Neural crest cell (in vitro differentiated cells): ENCODE measurements around the gene RIMBP2. TPM values are rescaled to one million over a fixed set of nuclear protein-coding genes. Genes with fewer than 3 reads are reported as not detected.
"Not testable (repeated sequence)": the region's sequence is repeated elsewhere in the genome, so short reads cannot be mapped to it uniquely, and the experiment has no call there.

Experiments used
- DNase-seq: peaks from one replicate; pipeline ENCODE4 v3.0.0; 2021; ENCODE audit warnings: low read depth, mixed read lengths, low spot score
- H3K27ac Mint-ChIP-seq: one replicate; pipeline ENCODE4 v1.8.0; 2021; ENCODE audit warnings: mild to moderate bottlenecking, mixed read lengths; ENCODE audit not compliant: unreplicated experiment
- H3K27me3 Mint-ChIP-seq: 2 replicates; pipeline ENCODE4 v1.8.0; 2021; ENCODE audit warnings: low read depth, mild to moderate bottlenecking, mixed read lengths
- H3K36me3 Mint-ChIP-seq: 2 replicates; pipeline ENCODE4 v1.8.0; 2021; ENCODE audit warnings: low read depth, mild to moderate bottlenecking, mixed read lengths
- H3K4me1 Mint-ChIP-seq: 2 replicates; pipeline ENCODE4 v1.8.0; 2021; ENCODE audit warnings: mixed read lengths
- H3K4me3 Mint-ChIP-seq: one replicate; pipeline ENCODE4 v1.8.0; 2021; ENCODE audit warnings: mild to moderate bottlenecking, mixed read lengths
- H3K9me3 Mint-ChIP-seq: 2 replicates; pipeline ENCODE4 v1.8.0; 2021; ENCODE audit warnings: mixed read lengths
- total RNA-seq: library from RNA; stranded (reverse); gene quantifications from 2 replicates; pipeline ENCODE4 v1.2.1, GENCODE V29; 2021
- TF ChIP-seq, protein P1 (sequence below): fragments of 200-600 bp; sonication (generic); conservative IDR thresholded peaks from 2 replicates; pipeline ENCODE4 v1.5.0; 2021; ENCODE audit warnings: antibody characterized with exemption, mild to moderate bottlenecking

The RIMBP2 gene
- total RNA-seq, 1 donor from 2014 or later = 5.9 TPM

DNA sequence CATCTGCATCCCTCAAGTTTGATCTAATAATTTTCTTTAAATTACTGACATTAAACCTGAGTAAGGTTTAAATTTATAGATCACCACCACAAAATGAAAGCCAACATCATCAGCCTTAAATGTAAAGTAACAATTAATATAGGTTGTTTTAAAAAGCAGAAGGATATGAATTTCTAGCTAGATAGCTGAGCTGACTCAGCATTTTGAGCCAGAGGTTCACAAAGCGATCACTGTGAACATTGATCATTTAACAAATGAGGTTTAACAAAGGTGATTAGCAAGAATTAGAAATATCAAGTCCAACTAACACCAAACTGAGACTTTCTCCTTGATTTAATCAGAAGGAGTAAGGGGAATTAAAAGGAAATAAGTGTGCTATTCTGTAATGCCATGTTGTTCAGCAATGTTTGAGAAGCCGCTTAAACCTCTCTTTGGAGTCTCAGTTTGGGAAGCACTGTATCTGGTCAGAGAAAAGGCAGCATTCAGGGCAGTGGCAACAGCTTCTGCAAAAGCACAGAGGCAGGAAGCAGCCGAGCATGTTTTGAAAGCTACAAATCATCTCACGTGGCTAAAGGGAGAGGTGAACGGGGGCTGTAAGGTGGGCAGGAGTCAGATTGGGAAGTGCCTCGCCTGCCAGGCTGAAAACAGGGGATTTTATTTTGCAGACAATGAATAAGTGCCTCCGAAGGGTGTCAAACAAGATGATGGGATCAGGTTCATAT is 19.6 kb downstream of the RIMBP2 start:
- H3K27me3 Mint-ChIP-seq = peaks cover 3% of the 10 kb centered on the region
- H3K9me3 Mint-ChIP-seq = no peaks in the 10 kb centered on the region
- H3K36me3 Mint-ChIP-seq = no peaks in the 10 kb centered on the region
- no peak for DNase-seq
- TF ChIP-seq, protein P1, sequence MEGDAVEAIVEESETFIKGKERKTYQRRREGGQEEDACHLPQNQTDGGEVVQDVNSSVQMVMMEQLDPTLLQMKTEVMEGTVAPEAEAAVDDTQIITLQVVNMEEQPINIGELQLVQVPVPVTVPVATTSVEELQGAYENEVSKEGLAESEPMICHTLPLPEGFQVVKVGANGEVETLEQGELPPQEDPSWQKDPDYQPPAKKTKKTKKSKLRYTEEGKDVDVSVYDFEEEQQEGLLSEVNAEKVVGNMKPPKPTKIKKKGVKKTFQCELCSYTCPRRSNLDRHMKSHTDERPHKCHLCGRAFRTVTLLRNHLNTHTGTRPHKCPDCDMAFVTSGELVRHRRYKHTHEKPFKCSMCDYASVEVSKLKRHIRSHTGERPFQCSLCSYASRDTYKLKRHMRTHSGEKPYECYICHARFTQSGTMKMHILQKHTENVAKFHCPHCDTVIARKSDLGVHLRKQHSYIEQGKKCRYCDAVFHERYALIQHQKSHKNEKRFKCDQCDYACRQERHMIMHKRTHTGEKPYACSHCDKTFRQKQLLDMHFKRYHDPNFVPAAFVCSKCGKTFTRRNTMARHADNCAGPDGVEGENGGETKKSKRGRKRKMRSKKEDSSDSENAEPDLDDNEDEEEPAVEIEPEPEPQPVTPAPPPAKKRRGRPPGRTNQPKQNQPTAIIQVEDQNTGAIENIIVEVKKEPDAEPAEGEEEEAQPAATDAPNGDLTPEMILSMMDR = no peak
- H3K4me3 Mint-ChIP-seq = no peak overlapping the region
- no peaks in the 10 kb centered on the region for H3K4me1 Mint-ChIP-seq
- peak overlapping the region; percentile 16 for H3K27ac Mint-ChIP-seq

- Mint-ChIP-seq H3K36me3 (no peaks in the 10 kb centered on the region), H3K9me3 (no peaks in the 10 kb centered on the region), H3K4me3 (no peak overlapping the region), H3K27ac (no peak overlapping the region), H3K4me1 (no peaks in the 10 kb centered on the region), H3K27me3 (peaks cover 3% of the 10 kb centered on the region)
- no peak for DNase-seq
- TF ChIP-seq, protein P1 = no peak
Observed at GRCh38 chr12:130695061-130695460, 21.0 kb downstream of the RIMBP2 start.

DNA sequence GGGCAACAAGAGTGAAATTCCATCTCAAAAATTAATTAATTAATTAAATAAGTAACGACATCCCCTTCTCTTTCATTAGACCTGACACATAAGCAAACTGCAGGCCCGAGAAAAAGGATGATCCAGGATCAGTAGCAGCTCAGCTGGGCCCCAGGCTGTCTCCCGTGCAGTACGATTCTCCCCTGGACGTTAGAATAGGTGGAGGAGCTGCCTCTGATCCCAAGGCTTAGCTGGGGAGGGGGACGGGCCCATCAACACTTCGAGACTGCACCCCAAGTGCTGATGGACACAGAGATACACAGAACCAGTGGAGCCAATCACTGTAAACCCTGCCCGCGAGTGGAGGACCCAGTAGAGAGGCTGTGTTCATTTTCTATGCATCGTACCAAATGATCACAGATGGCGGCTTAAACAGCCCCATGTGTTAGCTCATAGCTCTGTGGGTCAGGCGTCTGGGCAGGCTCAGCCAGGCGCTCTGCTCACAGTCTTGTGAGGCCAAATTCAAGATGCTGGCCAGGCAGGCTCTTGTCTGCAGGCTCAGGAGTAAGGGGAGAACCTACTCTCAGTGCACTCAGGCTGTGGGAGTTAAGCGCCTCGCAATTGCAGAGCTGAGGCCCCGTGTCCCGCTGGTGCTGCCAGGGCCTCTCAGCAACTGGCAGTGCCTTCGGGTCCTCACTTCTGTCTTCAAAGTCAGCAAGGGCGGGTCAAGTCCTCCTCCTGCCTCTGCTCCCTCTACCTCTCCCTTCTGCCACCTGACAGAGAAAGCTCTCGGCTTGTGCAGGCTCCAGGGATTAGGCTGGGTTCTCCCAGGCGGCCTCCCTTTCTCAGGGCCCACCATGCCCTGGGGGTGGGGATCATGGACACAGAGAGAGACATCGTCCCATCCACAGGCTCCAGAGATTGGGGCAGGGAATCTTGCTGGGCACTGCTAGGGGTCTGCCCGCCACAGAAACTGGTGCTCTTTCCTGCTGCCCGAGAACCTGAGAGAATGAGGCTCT is 26.4 kb downstream of the RIMBP2 start:
- peaks cover 3% of the 10 kb centered on the region for H3K27me3 Mint-ChIP-seq
- TF ChIP-seq, protein P1 = no peak
- no peak for DNase-seq

GRCh38 chr12:130688999-130689398 is 27.1 kb downstream of the RIMBP2 start:
- not testable (repeated sequence) for H3K36me3 Mint-ChIP-seq, DNase-seq, H3K4me3 Mint-ChIP-seq, H3K27me3 Mint-ChIP-seq, H3K9me3 Mint-ChIP-seq, H3K27ac Mint-ChIP-seq
- peaks cover 12% of the 10 kb centered on the region for H3K4me1 Mint-ChIP-seq

More for the DNA sequence above, 26.4 kb downstream of the RIMBP2 start:
- Mint-ChIP-seq H3K27ac (no peak overlapping the region), H3K36me3 (no peaks in the 10 kb centered on the region), H3K4me3 (no peak overlapping the region), H3K9me3 (no peaks in the 10 kb centered on the region), H3K4me1 (peaks cover 12% of the 10 kb centered on the region)

GRCh38 chr12:130687796-130688778 is 28.0 kb downstream of the RIMBP2 start:
- Mint-ChIP-seq H3K27me3 (peaks cover 3% of the 10 kb centered on the region), H3K4me3 (no peak overlapping the region), H3K4me1 (peaks cover 12% of the 10 kb centered on the region), H3K9me3 (no peaks in the 10 kb centered on the region), H3K27ac (no peak overlapping the region), H3K36me3 (no peaks in the 10 kb centered on the region)
- no peak for DNase-seq
- TF ChIP-seq, protein P1 = no peak
